Hepatocyte (in vitro differentiated cells): ENCODE results near the gene KAZALD1. TPM values are rescaled to one million over a fixed set of nuclear protein-coding genes. Genes with fewer than 3 reads are reported as not detected.

Experiments used
- DNase-seq: peaks from one replicate; pipeline ENCODE4 v3.0.0-alpha.2; 2016; ENCODE audit warnings: low spot score
- H2AFZ ChIP-seq: fragments of 200-600 bp; sonication (generic); 2 replicates; pipeline ENCODE4 v1.6.0; 2016; ENCODE audit warnings: antibody characterized with exemption, mild to moderate bottlenecking
- H3K27ac ChIP-seq: fragments of 200-600 bp; sonication (generic); 2 replicates; pipeline ENCODE4 v1.5.1; 2016; ENCODE audit warnings: mild to moderate bottlenecking
- H3K27me3 ChIP-seq: fragments of 200-600 bp; sonication (generic); 2 replicates; pipeline ENCODE4 v1.6.1; 2016
- H3K36me3 ChIP-seq: fragments of 200-600 bp; sonication (generic); replicated peaks from 2 replicates; pipeline ENCODE4 v1.5.1; 2016; ENCODE audit warnings: low read depth; ENCODE audit not compliant: insufficient read depth
- H3K4me1 ChIP-seq: fragments of 200-600 bp; sonication (generic); 2 replicates; pipeline ENCODE4 v1.5.1; 2016; ENCODE audit warnings: mild to moderate bottlenecking, moderate library complexity; ENCODE audit not compliant: insufficient read depth
- H3K4me2 ChIP-seq: fragments of 200-600 bp; sonication (generic); 2 replicates; pipeline ENCODE4 v1.6.0; 2016
- H3K4me3 ChIP-seq: fragments of 200-600 bp; sonication (generic); 2 replicates; pipeline ENCODE4 v1.5.1; 2016; ENCODE audit warnings: mild to moderate bottlenecking
- H3K79me2 ChIP-seq: fragments of 200-600 bp; sonication (generic); 2 replicates; pipeline ENCODE4 v1.6.0; 2017; ENCODE audit warnings: mild to moderate bottlenecking
- H3K9me2 ChIP-seq: fragments of 200-600 bp; sonication (generic); replicated peaks from 2 replicates; pipeline ENCODE4 v1.6.0; 2017; ENCODE audit warnings: mild to moderate bottlenecking; ENCODE audit not compliant: insufficient read depth
- H3K9me3 ChIP-seq: fragments of 200-600 bp; sonication (generic); 2 replicates; pipeline ENCODE4 v1.5.1; 2016; ENCODE audit warnings: low read depth, mild to moderate bottlenecking
- H4K20me1 ChIP-seq: fragments of 200-600 bp; sonication (generic); 2 replicates; pipeline ENCODE4 v1.6.0; 2016; ENCODE audit warnings: mild to moderate bottlenecking; ENCODE audit not compliant: insufficient read depth, poor library complexity, severe bottlenecking
- EZH2 ChIP-seq: fragments of 200-600 bp; sonication (generic); IDR thresholded peaks from 2 replicates; pipeline ENCODE4 v1.6.1; 2016; ENCODE audit warnings: antibody characterized with exemption, mild to moderate bottlenecking, borderline replicate concordance
- EZH2phosphoT487 ChIP-seq: fragments of 200-600 bp; sonication (generic); IDR thresholded peaks from one replicate; pipeline ENCODE4 v1.6.1; 2018; ENCODE audit warnings: antibody characterized with exemption, mild to moderate bottlenecking, low read depth, moderate library complexity; ENCODE audit not compliant: unreplicated experiment, severe bottlenecking
- WGBS: methylation state at CpG from one replicate; pipeline ENCODE4 v1.1.6; 2016; ENCODE audit warnings: low lambda C conversion rate; ENCODE audit errors: missing lambda C conversion rate; 5-methylcytosine and 5-hydroxymethylcytosine counted together
- polyA plus RNA-seq: library from polyadenylated mRNA; unstranded; fragments of >200 nt; fragmentation: Nextera tagmentation; extraction: Ambion mirVana; gene quantifications from 2 replicates; pipeline ENCODE4 v1.2.1, GENCODE V29; 2016
- total RNA-seq: library from RNA; depleted of rRNA; stranded (reverse); fragments of >200 nt; gene quantifications from 2 replicates; pipeline ENCODE4 v1.2.3, GENCODE V29; 2014
- TF ChIP-seq, protein P1 (sequence below): fragments of 200-600 bp; sonication (generic); IDR thresholded peaks from 2 replicates; pipeline ENCODE4 v1.5.1; 2016; ENCODE audit warnings: antibody characterized with exemption, mild to moderate bottlenecking; ENCODE audit not compliant: poor library complexity

KAZALD1 gene
- total and polyA plus RNA-seq, 2 experiments from 2014 or later, result 18.2 to 31.9 TPM

DNA sequence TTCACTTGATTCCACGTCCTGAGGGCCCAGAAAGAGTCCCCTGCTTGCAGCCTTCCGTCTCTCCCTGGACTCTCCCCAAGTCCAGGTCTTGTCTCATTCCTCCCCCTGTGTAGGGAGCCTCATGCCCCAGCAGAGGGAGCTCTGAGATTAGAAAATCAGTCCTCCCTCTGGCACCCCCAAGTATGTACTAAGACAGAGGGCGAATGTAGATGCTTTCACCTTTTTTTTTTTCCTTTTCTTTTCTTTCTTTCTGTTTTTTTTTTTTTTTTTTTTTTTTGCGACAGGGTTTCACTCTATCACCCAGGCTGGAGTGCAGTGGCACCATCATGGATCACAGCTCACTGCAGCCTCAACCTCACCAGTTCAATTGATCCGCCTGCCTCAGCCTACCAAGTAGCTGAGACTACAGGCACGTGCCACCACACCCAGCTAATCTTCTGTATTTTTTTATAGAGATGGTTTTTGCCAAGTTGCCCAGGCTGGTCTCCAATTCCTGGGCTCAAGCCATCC lies 20.5 kb upstream of the KAZALD1 start:
- H3K79me2 ChIP-seq, result no peaks in the 10 kb centered on the region
- H3K9me3 ChIP-seq, result no peaks in the 10 kb centered on the region
- H2AFZ ChIP-seq, result no peak overlapping the region
- peak overlapping the region; percentile 89 for H3K27ac ChIP-seq
- no peak overlapping the region for H3K4me2 ChIP-seq
- no peaks in the 10 kb centered on the region for H4K20me1 ChIP-seq
- H3K4me1 ChIP-seq, result peaks cover 14% of the 10 kb centered on the region
- no peaks in the 10 kb centered on the region for H3K9me2 ChIP-seq
- H3K27me3 ChIP-seq, result peaks cover 3% of the 10 kb centered on the region
- peak; percentile 92 for DNase-seq
- WGBS, result 44% methylated on average over 5 of the region's 6 CpGs
- no peak for TF ChIP-seq EZH2phosphoT487
- TF ChIP-seq, protein P1, sequence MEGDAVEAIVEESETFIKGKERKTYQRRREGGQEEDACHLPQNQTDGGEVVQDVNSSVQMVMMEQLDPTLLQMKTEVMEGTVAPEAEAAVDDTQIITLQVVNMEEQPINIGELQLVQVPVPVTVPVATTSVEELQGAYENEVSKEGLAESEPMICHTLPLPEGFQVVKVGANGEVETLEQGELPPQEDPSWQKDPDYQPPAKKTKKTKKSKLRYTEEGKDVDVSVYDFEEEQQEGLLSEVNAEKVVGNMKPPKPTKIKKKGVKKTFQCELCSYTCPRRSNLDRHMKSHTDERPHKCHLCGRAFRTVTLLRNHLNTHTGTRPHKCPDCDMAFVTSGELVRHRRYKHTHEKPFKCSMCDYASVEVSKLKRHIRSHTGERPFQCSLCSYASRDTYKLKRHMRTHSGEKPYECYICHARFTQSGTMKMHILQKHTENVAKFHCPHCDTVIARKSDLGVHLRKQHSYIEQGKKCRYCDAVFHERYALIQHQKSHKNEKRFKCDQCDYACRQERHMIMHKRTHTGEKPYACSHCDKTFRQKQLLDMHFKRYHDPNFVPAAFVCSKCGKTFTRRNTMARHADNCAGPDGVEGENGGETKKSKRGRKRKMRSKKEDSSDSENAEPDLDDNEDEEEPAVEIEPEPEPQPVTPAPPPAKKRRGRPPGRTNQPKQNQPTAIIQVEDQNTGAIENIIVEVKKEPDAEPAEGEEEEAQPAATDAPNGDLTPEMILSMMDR, result peak; percentile 88
- no peak overlapping the region for H3K4me3 ChIP-seq
- no peaks in the 10 kb centered on the region for H3K36me3 ChIP-seq

DNA sequence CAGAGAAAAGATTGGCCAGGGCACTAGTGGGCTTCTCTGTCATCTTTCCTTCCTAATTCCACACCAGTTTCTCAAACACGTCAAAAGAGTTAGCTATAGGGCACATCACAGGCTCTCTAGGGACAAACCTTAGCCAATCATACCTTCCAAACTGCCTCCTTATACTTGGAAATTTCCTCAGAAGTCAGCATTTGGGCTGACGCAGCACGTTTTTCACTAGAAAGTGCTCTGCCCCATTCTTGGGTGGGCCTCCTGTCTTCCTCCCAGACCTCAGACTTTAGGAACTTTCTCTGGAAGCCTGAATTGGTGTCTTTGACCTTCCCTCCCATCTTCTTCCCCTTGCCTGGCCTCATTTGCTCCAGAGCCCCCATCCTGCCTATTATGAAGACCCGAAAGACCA lies 19.7 kb upstream of the KAZALD1 start:
- no peak for DNase-seq

DNA sequence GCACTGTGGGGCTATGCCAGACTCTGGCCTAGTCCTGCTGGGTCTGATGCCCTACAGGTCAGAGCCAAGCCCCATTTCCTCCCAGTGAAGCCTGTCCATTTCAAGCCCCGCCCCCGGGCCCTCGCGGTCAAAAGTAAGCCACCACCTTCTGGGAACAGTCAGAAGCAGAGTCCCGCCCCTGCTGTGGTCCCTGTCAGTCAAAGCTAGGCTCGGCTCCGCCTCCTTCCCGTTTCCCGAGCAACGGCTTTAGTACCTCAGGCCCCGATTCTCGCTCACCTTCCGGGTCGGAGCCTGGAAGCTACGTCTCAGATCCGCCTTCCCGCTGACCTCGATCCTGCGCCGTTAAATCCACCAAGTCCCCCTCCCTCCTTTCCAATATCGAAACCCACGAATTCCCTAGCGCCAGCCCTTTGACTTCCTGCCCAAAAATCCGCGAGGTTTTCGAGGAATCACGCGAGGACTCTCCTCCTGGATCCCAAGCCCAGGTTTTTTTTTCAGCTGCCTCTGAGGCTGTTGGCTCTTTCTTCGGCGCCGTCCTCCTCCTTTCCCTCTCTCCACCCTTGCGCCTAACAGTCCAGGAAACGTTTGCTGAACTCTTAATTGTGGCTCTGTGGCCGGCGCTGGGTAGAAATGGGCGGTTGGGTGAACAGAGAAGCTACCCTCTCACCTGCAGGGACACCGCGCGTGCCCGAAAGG lies 19.0 kb upstream of the KAZALD1 start:
- no peaks in the 10 kb centered on the region for H3K9me2 ChIP-seq
- peak; percentile 98 for DNase-seq
- peak overlapping the region; percentile 89 for H3K27ac ChIP-seq
- peaks cover 18% of the 10 kb centered on the region for H3K27me3 ChIP-seq
- peaks cover 14% of the 10 kb centered on the region for H3K4me1 ChIP-seq
- H3K79me2 ChIP-seq, result no peaks in the 10 kb centered on the region
- H4K20me1 ChIP-seq, result no peaks in the 10 kb centered on the region
- no peaks in the 10 kb centered on the region for H3K9me3 ChIP-seq
- H3K4me2 ChIP-seq, result peak overlapping the region; percentile 76
- WGBS, result 4% methylated on average over 40 of the region's 40 CpGs
- H2AFZ ChIP-seq, result peak overlapping the region; percentile 55
- no peak for TF ChIP-seq EZH2
- TF ChIP-seq EZH2phosphoT487, result no peak
- TF ChIP-seq, protein P1, result no peak
- H3K4me3 ChIP-seq, result peak overlapping the region; percentile 5
- no peaks in the 10 kb centered on the region for H3K36me3 ChIP-seq

More for the DNA sequence above, 19.7 kb upstream of the KAZALD1 start:
- Histone ChIP-seq H3K4me3 (no peak overlapping the region), H3K4me1 (peaks cover 14% of the 10 kb centered on the region), H3K27ac (peak overlapping the region; percentile 89), H3K27me3 (peaks cover 11% of the 10 kb centered on the region), H3K4me2 (peak overlapping the region; percentile 76), H3K36me3 (no peaks in the 10 kb centered on the region), H3K79me2 (no peaks in the 10 kb centered on the region), H3K9me2 (no peaks in the 10 kb centered on the region), H4K20me1 (no peaks in the 10 kb centered on the region), H3K9me3 (no peaks in the 10 kb centered on the region), H2AFZ (no peak overlapping the region)
- 85% methylated on average over 4 of the region's 4 CpGs for WGBS
- TF ChIP-seq, protein P1, result no peak
- TF ChIP-seq EZH2 (no peak), EZH2phosphoT487 (no peak)
